GM12878 (cell line): ENCODE measurements around the gene SLC31A2.

ENCODE experiments used
- CBX5 ChIP-seq: sonication (generic); IDR thresholded peaks from 2 replicates; pipeline ENCODE4 v1.6.1; 2016; ENCODE audit warnings: low read depth, moderate library complexity, mild to moderate bottlenecking, inconsistent platforms
- CTCF ChIP-seq, 3 experiments: IDR thresholded peaks in 2 of 3; conservative IDR thresholded peaks in 1 of 3; 2 replicates each; pipeline ENCODE4 v1.5.1; 2011; ENCODE audit warnings: low read depth in 3 of 3, low read length in 3 of 3, mild to moderate bottlenecking in 3 of 3, control low read depth in 2 of 3, moderate library complexity in 2 of 3, inconsistent platforms in 1 of 3, mixed read lengths in 1 of 3; ENCODE audit not compliant: control insufficient read depth in 2 of 3, insufficient read depth in 1 of 3; ENCODE audit errors: extremely low read depth in 1 of 3
- EGR1 ChIP-seq, 2 experiments: IDR thresholded peaks; 1 replicate in 1 of 2; 2 replicates in 1 of 2; pipeline ENCODE4 v1.6.1; 2011 to 2012; ENCODE audit warnings: low read depth in 2 of 2, low read length in 2 of 2, borderline replicate concordance in 1 of 2, mild to moderate bottlenecking in 1 of 2, moderate library complexity in 1 of 2
- POLR2A ChIP-seq: IDR thresholded peaks from 2 replicates; pipeline ENCODE4 v1.6.1; 2011; ENCODE audit warnings: low read depth, mild to moderate bottlenecking, low read length
- SMC3 ChIP-seq: IDR thresholded peaks from 2 replicates; pipeline ENCODE4 v1.6.1; 2011; ENCODE audit warnings: low read length, improper control_type of control experiment, borderline replicate concordance
- SP1 ChIP-seq: IDR thresholded peaks from one replicate; pipeline ENCODE4 v1.6.1; 2011; ENCODE audit warnings: low read depth, low read length
- TAF1 ChIP-seq: IDR thresholded peaks from 2 replicates; pipeline ENCODE4 v1.6.1; 2011; ENCODE audit warnings: mild to moderate bottlenecking, low read depth, low read length, borderline replicate concordance
- USF1 ChIP-seq: IDR thresholded peaks from 2 replicates; pipeline ENCODE4 v1.6.1; 2011; ENCODE audit warnings: borderline replicate concordance, low read depth, mild to moderate bottlenecking, moderate library complexity, mixed read lengths, low read length; ENCODE audit not compliant: insufficient read depth; ENCODE audit errors: extremely low read length
- TF ChIP-seq, protein P1 (sequence below): IDR thresholded peaks from 2 replicates; pipeline ENCODE4 v1.6.1; 2012; ENCODE audit warnings: low read depth, low read length, improper control_type of control experiment

- TF ChIP-seq TAF1 (no peak), USF1 (no peak), CTCF (IDR thresholded peaks at IDR 0.05 in 2 of 3, conservative IDR thresholded peaks at IDR 0.05 in 1 of 3; ENCODE audit: control insufficient read depth in 2 of 3, extremely low read depth in 1 of 3, insufficient read depth in 1 of 3, low read depth in 3 of 3, low read length in 3 of 3) (no peak), SMC3 (no peak), POLR2A (no peak), CBX5 (no peak), SP1 (no peak), EGR1 (IDR thresholded peaks at IDR 0.05; ENCODE audit: borderline replicate concordance in 1 of 2, low read depth in 2 of 2, low read length in 2 of 2) (no peak)
- TF ChIP-seq, protein P1, sequence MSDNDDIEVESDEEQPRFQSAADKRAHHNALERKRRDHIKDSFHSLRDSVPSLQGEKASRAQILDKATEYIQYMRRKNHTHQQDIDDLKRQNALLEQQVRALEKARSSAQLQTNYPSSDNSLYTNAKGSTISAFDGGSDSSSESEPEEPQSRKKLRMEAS = no peak
Measured at GRCh38 chr9:113154946-113155345, 4.1 kb downstream of the SLC31A2 start.
